ENCODE data around the gene USP9X.

The USP9X gene

DNA sequence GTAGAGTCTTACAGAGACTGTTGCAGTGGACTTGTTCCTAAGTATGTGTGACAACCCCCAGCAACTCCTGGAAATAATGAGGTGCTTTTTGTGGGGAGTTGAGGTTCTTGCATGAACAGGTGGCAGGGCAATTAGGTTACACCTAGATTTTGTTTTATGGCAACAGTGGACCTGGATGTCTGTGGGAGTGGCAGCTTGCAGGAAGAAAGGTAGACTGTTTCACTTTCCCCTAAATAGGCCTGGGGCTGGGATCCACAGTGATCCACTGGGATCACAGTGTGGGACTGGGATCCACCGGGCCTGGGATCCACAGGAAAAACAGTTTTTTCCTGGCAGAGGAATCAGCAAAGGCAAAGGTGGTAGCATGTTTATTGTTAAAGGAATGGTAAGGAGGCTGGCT, 18.3 kb upstream of the USP9X start:
- H3K9me3 Mint-ChIP-seq (ENCODE audit: low read depth): no peaks in the 10 kb centered on the region
- no peak overlapping the region for H3K27ac Mint-ChIP-seq
- no peaks in the 10 kb centered on the region for H3K4me1 Mint-ChIP-seq (ENCODE audit: low read depth)
- H3K4me3 Mint-ChIP-seq: no peak overlapping the region
- no peaks in the 10 kb centered on the region for H3K36me3 Mint-ChIP-seq
- no peaks in the 10 kb centered on the region for H3K27me3 Mint-ChIP-seq

DNA sequence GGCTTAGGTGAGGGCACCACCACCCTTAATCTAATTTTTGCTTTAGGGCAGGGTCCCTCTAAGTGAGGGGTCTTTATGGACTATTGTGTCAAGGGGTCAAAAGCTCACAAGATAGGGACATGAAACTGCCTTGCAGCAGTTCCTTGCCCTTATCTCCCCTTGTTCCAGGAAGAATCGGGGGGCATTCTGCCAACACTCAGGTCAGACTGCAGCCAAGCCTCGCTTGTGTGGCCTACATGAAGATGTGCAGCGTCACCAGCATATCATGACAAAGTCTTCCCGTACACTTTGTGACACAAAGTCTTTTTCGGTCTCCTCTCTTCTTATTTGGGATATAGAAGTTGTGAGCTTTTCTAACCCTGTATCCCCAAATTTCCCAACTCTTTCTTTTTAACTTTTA, 17.5 kb upstream of the USP9X start:
- H3K27ac Mint-ChIP-seq: no peak overlapping the region
- no peaks in the 10 kb centered on the region for H3K4me1 Mint-ChIP-seq (ENCODE audit: low read depth)
- no peaks in the 10 kb centered on the region for H3K36me3 Mint-ChIP-seq
- H3K27me3 Mint-ChIP-seq: no peaks in the 10 kb centered on the region
- no peak overlapping the region for H3K4me3 Mint-ChIP-seq
- no peaks in the 10 kb centered on the region for H3K9me3 Mint-ChIP-seq (ENCODE audit: low read depth)

DNA sequence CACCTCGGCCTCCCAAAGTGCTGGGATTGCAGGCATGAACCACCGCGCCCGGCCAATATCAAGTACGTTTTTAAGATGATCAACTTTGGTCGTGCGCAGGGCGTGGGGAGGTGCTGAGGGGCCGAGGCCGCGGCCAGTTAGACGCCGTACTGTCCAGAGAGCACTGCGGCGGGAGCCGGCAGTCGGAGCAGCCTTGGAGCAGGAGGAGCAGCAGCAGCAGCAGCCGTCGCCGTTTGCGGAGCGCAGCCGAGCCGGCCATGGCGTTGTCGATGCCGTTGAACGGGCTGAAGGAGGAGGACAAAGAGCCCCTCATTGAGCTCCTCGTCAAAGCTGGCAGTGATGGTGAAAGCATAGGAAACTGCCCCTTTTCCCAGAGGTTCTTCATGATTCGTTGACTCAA, 8.5 kb upstream of the USP9X start:
- Mint-ChIP-seq H3K4me3 (no peak overlapping the region), H3K9me3 (ENCODE audit: low read depth) (no peaks in the 10 kb centered on the region), H3K4me1 (ENCODE audit: low read depth) (no peaks in the 10 kb centered on the region), H3K36me3 (no peaks in the 10 kb centered on the region), H3K27me3 (no peaks in the 10 kb centered on the region), H3K27ac (no peak overlapping the region)

DNA sequence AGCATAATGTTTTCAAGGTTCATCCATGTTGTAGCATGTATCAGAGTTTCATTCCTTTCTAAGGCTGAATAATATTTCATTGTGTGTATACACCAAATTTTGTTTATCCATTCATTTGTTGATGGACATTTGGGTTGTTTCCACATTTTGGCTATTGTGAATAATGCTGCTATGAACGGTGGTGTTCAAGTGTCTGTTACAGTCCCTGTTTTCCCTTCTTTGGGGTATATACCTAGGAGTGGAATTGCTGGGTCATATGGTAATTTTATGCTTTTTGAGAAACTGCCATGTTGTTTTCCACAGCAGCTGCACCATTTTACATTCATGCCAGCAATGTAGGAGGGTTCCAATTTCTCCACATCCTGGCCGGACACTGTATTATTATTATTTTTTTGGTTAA, 3.4 kb upstream of the USP9X start:
- Mint-ChIP-seq H3K9me3 (ENCODE audit: low read depth) (no peaks in the 10 kb centered on the region), H3K4me3 (no peak overlapping the region), H3K4me1 (ENCODE audit: low read depth) (peaks cover 10% of the 10 kb centered on the region), H3K27ac (no peak overlapping the region), H3K27me3 (no peaks in the 10 kb centered on the region), H3K36me3 (no peaks in the 10 kb centered on the region)

DNA sequence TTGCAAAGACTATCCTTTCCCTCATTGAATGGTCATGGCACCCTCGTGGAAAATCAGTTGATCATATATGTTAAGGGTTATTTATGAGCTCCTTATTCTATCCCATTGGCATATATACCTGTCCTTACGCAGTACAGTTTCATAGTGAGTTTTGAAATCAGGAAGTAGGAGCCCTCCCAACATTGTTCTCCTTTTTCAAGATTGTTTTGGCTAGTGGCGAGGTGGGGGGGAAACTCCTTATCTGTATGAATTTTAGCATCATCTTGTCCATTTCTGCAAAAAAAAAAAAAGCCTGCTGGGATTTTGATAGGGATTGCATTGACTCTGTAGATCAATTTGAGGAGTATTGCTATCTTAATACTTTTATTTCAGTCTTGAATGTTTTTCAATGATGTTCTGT, 2.5 kb upstream of the USP9X start:
- no peak overlapping the region for H3K27ac Mint-ChIP-seq

DNA sequence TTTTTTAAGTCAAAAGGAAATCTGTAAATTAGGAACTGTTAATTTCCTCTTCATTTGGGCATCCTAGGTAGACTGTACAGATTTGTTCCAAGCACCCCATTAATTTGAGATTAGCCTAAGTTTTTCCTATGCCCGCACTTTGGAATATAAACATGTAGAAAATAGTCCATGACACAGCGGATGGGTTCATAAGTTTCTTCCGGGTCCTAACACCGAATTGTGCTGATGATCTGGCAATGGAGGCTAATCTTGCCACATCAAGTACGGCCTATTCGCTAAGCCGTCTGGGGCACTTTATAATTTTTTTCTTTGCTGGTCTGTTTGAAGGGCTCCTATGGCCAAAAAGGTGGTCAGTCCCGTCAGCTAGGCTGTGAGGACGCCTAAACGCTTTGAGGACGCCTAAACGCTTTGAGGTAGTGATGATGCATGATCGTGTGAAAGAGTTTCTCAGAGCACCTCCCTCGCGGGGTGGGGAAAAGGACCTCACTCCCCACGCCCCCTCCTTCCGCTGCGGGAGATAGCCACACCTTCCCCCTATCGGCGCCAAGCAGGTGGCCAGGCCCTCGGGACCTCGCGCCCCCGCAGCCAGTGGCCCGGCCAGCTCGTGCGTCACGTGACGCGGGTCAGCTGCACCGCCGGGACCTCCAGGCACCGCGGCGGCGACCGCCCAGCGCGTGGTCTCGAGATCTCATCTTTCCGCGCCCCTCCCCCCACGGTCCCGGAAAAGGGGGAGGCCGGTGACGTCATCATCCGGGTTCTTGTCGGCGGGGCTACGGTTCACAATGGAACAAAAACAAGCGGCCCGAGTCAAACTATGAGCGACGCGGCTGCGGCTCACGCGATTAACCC, 977 bp upstream of the USP9X start:
- Mint-ChIP-seq H3K4me1 (ENCODE audit: low read depth) (peaks cover 26% of the 10 kb centered on the region), H3K27me3 (no peaks in the 10 kb centered on the region), H3K9me3 (ENCODE audit: low read depth) (no peaks in the 10 kb centered on the region), H3K27ac (peak overlapping the region; percentile 99), H3K4me3 (peak overlapping the region; percentile 93), H3K36me3 (peaks cover 2% of the 10 kb centered on the region)

More for the DNA sequence above, 2.5 kb upstream of the USP9X start:
- peaks cover 12% of the 10 kb centered on the region for H3K4me1 Mint-ChIP-seq (ENCODE audit: low read depth)
- no peak overlapping the region for H3K4me3 Mint-ChIP-seq
- H3K27me3 Mint-ChIP-seq: no peaks in the 10 kb centered on the region
- peaks cover 2% of the 10 kb centered on the region for H3K36me3 Mint-ChIP-seq
- H3K9me3 Mint-ChIP-seq (ENCODE audit: low read depth): no peaks in the 10 kb centered on the region

DNA sequence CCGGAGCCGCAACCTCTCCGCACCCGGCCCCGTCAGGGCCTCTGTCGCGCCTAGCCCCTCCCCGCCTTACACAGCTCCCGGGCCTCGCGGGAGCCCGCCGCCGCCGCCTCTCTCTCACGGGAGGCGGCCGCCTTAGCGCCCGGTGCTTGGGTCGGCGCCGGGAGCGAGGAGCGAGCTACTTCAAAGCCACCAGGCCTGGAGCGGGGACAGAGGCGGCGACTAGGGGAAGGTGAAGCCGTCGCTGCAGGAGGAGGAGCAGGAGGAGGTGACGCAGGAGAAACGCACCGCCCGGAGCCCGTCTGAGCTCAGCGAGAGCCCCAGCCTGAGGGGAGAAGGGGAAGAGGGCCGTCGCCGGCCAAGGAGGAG, 250 bp downstream of the USP9X start:
- no peaks in the 10 kb centered on the region for H3K27me3 Mint-ChIP-seq
- peak overlapping the region; percentile 84 for H3K27ac Mint-ChIP-seq
- H3K4me3 Mint-ChIP-seq: peak overlapping the region; percentile 84
- peaks cover 2% of the 10 kb centered on the region for H3K36me3 Mint-ChIP-seq
- peaks cover 35% of the 10 kb centered on the region for H3K4me1 Mint-ChIP-seq (ENCODE audit: low read depth)
- no peaks in the 10 kb centered on the region for H3K9me3 Mint-ChIP-seq (ENCODE audit: low read depth)

DNA sequence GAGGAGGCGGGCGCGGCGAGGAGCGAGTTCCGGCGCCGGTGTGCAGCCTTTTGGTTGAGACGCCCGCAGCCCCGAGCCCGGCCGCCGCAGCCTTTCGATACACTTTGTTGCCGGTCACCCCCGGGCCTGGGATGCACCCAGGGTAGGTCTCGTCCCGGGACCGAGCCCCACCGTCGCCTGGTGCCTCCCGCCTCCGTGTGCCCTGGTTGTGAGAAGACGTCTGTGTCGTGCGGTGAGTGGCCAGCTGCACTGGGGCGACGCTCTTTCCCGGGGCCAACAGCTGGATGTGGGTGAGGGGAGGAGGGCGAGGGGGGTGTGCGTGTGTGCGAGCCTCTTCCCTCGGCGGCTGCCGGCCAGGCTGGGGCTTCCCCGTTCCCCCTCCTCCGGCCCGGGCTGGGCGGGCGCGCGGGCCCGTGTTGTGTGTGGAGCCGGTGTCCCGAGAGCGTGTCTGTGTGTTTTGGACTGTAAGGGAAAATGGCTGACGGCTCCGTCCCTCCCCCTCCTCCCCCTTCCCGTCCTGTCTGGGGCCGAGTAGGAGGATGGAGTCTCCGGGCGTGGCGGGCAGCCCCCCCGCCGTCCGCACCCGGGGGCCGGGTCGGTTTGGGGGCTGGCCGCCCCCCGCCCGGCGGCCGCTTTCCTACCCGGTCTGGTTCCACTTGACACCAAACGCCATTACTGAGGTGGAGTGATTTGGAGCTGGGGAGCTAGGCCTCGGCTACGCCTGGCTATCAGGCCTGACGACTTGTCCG, 807 bp downstream of the USP9X start:
- peak overlapping the region; percentile 84 for H3K27ac Mint-ChIP-seq
- H3K27me3 Mint-ChIP-seq: no peaks in the 10 kb centered on the region
- H3K4me3 Mint-ChIP-seq: peak overlapping the region; percentile 93
- peaks cover 2% of the 10 kb centered on the region for H3K36me3 Mint-ChIP-seq
- peaks cover 40% of the 10 kb centered on the region for H3K4me1 Mint-ChIP-seq (ENCODE audit: low read depth)
- H3K9me3 Mint-ChIP-seq (ENCODE audit: low read depth): no peaks in the 10 kb centered on the region

DNA sequence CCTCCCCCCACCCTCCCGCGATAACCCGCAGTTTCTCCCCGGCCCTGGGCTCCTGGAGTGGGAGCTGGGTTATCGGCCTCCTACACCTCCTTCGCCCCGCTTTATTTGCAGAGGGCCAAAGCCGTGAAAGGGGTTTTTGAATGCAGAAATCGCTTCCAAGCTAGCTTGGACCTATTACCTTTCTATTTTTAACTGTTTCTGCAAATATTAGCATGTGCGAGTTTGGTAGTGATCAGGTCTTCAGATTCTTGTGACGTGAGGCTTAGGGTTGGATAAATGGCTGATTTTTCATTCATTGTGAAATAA, 1.3 kb downstream of the USP9X start:
- Mint-ChIP-seq H3K36me3 (peaks cover 2% of the 10 kb centered on the region), H3K9me3 (ENCODE audit: low read depth) (no peaks in the 10 kb centered on the region), H3K27me3 (no peaks in the 10 kb centered on the region), H3K4me3 (peak overlapping the region; percentile 93), H3K27ac (peak overlapping the region; percentile 89), H3K4me1 (ENCODE audit: low read depth) (peaks cover 45% of the 10 kb centered on the region)

DNA sequence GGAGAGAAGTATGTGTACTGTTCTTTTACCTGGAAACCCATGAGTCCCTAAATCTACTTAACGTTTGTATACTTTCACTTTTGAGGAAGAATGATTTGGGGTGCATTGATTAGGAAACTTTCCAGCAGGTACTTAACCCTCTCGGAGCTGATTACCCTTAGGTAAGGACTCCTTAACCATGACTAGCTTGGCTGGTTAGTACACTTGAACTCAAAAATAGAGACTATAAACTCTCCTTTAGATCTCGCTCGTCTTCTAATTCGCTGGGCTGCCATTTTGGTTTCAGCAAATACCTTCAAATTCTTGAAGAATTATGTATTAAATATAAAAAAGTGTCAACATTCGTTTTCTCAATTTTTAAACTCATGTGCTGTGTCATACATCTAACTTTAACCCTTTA, 2.0 kb downstream of the USP9X start:
- Mint-ChIP-seq H3K9me3 (ENCODE audit: low read depth) (no peaks in the 10 kb centered on the region), H3K36me3 (peaks cover 2% of the 10 kb centered on the region), H3K27ac (peak overlapping the region; percentile 89), H3K4me1 (ENCODE audit: low read depth) (peaks cover 50% of the 10 kb centered on the region), H3K27me3 (no peaks in the 10 kb centered on the region), H3K4me3 (peak overlapping the region; percentile 93)

DNA sequence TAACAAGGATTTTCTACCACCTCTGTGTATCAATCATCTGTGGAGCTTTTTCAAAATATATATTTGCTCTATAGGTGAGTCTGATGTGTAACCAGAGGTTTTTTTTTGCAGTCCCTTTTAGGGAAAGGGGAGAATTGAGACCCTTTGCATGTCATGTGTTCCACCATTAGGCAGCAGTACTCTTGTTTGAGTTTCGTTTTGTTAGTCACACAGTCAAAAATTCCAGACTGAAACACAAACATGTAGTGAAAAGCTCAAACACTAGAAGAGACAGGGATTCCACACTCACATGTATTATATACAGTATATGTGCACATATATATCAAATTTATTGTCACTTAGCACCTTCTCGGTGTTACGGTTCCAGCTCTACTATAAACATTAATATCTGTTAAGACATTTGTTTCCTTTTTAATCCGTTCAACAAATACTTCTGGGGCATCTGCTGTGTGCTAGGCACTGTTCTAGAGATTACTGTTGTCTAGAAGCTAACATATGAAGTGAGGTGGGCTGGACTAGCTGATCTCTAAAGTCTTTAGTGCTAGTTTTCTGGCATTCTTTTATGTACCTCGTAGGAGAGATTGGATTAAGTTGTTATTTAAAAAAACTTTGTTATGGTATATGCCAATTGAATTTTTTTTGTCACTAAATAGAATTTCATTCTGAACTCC, 5.5 kb downstream of the USP9X start:
- Mint-ChIP-seq H3K9me3 (ENCODE audit: low read depth) (no peaks in the 10 kb centered on the region), H3K4me3 (peak overlapping the region; percentile 72), H3K27ac (peak overlapping the region; percentile 88), H3K4me1 (ENCODE audit: low read depth) (peaks cover 68% of the 10 kb centered on the region), H3K27me3 (no peaks in the 10 kb centered on the region), H3K36me3 (peaks cover 2% of the 10 kb centered on the region)

DNA sequence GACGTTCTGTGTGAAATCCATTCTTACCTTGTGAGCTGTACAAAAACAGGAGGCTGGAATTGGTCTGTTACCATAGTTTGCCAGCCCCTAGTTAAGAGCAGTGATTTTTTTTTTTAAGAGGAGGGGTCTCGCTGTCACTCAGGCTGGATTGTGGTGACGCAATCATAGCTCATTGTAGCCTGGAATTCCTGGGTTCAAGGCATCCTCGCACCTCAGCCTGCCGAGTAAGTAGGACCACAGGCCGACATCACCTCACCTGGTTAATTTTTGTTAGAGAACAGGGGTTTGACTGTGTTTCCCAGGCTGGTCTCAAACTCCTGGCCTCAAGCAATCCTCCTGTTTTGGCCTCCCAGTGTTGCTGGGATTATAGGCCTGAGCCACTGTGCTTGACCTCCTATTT, 7.5 kb downstream of the USP9X start:
- peaks cover 85% of the 10 kb centered on the region for H3K4me1 Mint-ChIP-seq (ENCODE audit: low read depth)
- no peaks in the 10 kb centered on the region for H3K9me3 Mint-ChIP-seq (ENCODE audit: low read depth)

DNA sequence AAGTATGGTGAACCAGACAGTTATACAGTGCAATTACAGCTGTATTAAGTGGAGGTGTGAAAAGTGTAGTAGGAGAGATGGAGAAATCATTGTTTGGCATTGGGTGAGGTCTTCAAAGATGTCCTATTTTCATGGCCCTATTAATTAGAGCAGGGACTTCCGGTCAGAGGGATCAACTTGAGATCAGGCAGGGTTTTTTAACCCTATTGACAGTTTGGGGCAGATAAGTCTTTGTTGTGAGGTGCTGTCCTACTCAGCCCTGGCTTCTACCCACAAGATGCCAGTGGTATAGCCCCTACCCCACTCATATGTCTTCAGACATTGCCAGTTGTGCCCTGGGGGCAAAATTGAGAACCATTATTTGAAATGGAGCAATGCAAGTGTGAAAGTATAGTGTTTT, 9.9 kb downstream of the USP9X start:
- Mint-ChIP-seq H3K36me3 (no peaks in the 10 kb centered on the region), H3K27me3 (no peaks in the 10 kb centered on the region), H3K4me1 (ENCODE audit: low read depth) (peaks cover 78% of the 10 kb centered on the region)

More for the DNA sequence above, 7.5 kb downstream of the USP9X start:
- no peak overlapping the region for H3K4me3 Mint-ChIP-seq
- H3K27me3 Mint-ChIP-seq: no peaks in the 10 kb centered on the region
- peak overlapping the region; percentile 58 for H3K27ac Mint-ChIP-seq
- no peaks in the 10 kb centered on the region for H3K36me3 Mint-ChIP-seq

DNA sequence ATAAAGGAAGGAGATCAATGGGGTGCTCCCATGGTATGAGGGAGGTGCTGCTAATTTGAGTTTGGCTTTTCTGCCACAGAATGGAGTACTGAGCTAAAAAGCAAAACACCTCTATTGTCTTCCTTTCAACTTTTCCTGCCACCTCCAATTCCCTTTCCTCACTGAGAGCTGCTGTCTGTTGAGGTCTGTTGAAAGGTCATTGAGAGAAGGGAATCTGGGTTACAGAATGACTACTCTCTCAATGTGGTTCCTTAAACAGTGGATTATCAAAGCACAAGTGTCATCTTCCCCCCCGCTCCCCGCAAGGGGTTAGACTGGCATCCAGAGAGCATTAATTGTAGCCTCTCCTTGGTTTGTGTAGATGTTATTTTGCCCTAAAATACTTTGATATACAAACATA, 10.7 kb downstream of the USP9X start:
- H3K4me1 Mint-ChIP-seq (ENCODE audit: low read depth): peaks cover 74% of the 10 kb centered on the region
- no peaks in the 10 kb centered on the region for H3K36me3 Mint-ChIP-seq
- H3K27me3 Mint-ChIP-seq: no peaks in the 10 kb centered on the region
- peak overlapping the region; percentile 37 for H3K27ac Mint-ChIP-seq
- H3K4me3 Mint-ChIP-seq: peak overlapping the region; percentile 59
- H3K9me3 Mint-ChIP-seq (ENCODE audit: low read depth): no peaks in the 10 kb centered on the region

More for the DNA sequence above, 9.9 kb downstream of the USP9X start:
- Mint-ChIP-seq H3K27ac (peak overlapping the region; percentile 37), H3K9me3 (ENCODE audit: low read depth) (no peaks in the 10 kb centered on the region), H3K4me3 (peak overlapping the region; percentile 59)

DNA sequence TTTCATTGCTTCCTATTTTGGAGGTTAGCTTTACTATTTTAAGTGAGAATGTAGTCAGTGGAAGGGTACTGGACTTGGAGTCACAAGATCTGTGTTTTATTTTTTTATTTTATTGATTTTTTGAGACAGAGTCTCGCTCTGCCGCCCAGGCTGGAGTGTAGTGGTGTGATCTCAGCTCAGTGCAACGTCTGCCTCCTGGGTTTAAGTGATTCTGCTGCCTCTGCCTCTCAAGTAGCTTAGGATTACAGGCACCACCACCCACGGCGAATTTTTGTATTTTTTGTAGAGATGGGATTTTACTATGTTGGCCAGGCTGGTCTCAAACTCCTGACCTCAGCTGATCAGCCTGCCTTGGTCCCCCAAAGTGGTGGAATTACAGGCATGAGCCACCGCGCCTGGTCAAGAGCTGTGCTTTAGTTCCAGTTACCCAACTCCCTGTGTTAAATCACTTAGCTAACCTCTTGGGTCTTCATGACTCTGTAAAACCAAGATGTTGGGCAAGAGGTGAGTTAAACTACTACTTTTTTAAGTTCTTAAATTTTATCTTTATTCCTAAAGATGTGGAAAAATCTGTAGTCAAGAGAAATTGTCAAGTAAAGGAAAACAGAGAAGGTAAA, 11.2 kb downstream of the USP9X start:
- Mint-ChIP-seq H3K27me3 (no peaks in the 10 kb centered on the region), H3K9me3 (ENCODE audit: low read depth) (no peaks in the 10 kb centered on the region), H3K4me1 (ENCODE audit: low read depth) (peaks cover 70% of the 10 kb centered on the region), H3K36me3 (no peaks in the 10 kb centered on the region), H3K4me3 (peak overlapping the region; percentile 59), H3K27ac (no peak overlapping the region)

Measured in activated naive CD8-positive, alpha-beta T cell (primary cell).